Measurements from ENCODE around the gene TSPAN32. TPM values are rescaled to one million over a fixed set of nuclear protein-coding genes. Genes with fewer than 3 reads are reported as not detected.

The TSPAN32 gene
- total RNA-seq, 1 donor from 2014 or later = not detected

GRCh38 chr11:2264366-2265053 is 37.3 kb upstream of the TSPAN32 start:
- DNase-seq (ENCODE audit: low read depth) = no peak
- TF ChIP-seq CTCF (conservative IDR thresholded peaks at IDR 0.05; ENCODE audit: low read depth, low read length) = no peak
- no peak overlapping the region for H3K4me3 ChIP-seq (ENCODE audit: low read depth, low read length)

- no peak overlapping the region for H3K4me3 ChIP-seq (ENCODE audit: low read depth, low read length)
- TF ChIP-seq CTCF (conservative IDR thresholded peaks at IDR 0.05; ENCODE audit: low read depth, low read length) = no peak
These were observed 36.4 kb upstream of the TSPAN32 start for GRCh38 chr11:2265396-2265795.

GRCh38 chr11:2265854-2266585 is 35.8 kb upstream of the TSPAN32 start:
- DNase-seq (ENCODE audit: low read depth) = no peak
- no peak for TF ChIP-seq CTCF (conservative IDR thresholded peaks at IDR 0.05; ENCODE audit: low read depth, low read length)
- H3K4me3 ChIP-seq (ENCODE audit: low read depth, low read length) = no peak overlapping the region

More at GRCh38 chr11:2265396-2265795, 36.4 kb upstream of the TSPAN32 start:
- DNase-seq (ENCODE audit: low read depth) = no peak

GRCh38 chr11:2266586-2267305 is 35.1 kb upstream of the TSPAN32 start:
- no peak for TF ChIP-seq CTCF (conservative IDR thresholded peaks at IDR 0.05; ENCODE audit: low read depth, low read length)

GRCh38 chr11:2267306-2267850 is 34.4 kb upstream of the TSPAN32 start:
- no peak for TF ChIP-seq CTCF (conservative IDR thresholded peaks at IDR 0.05; ENCODE audit: low read depth, low read length)
- no peak overlapping the region for H3K4me3 ChIP-seq (ENCODE audit: low read depth, low read length)
- no peak for DNase-seq (ENCODE audit: low read depth)

More at GRCh38 chr11:2266586-2267305, 35.1 kb upstream of the TSPAN32 start:
- H3K4me3 ChIP-seq (ENCODE audit: low read depth, low read length) = no peak overlapping the region
- no peak for DNase-seq (ENCODE audit: low read depth)

- no peak for DNase-seq (ENCODE audit: low read depth)
- no peak for TF ChIP-seq CTCF (conservative IDR thresholded peaks at IDR 0.05; ENCODE audit: low read depth, low read length)
- H3K4me3 ChIP-seq (ENCODE audit: low read depth, low read length) = no peak overlapping the region
These were observed 33.7 kb upstream of the TSPAN32 start for GRCh38 chr11:2267851-2268728.

All from epithelial cell of proximal tubule (primary cell).